K562 (cell line): ENCODE results near the gene ANKS1B. TPM values are rescaled to one million over a fixed set of nuclear protein-coding genes. Genes with fewer than 3 reads are reported as not detected.

ENCODE experiments used
- CHD2 ChIP-seq: IDR thresholded peaks from 2 replicates; pipeline ENCODE4 v1.6.1; 2011; ENCODE audit warnings: low read depth, low read length
- CLOCK ChIP-seq: fragments of 250-450 bp; sonication (Bioruptor Pico); IDR thresholded peaks from 2 replicates; pipeline ENCODE4 v1.4.0; 2020; ENCODE audit warnings: mild to moderate bottlenecking, moderate library complexity, borderline replicate concordance
- CTCF ChIP-seq, 3 experiments: IDR thresholded peaks in 2 of 3; conservative IDR thresholded peaks in 1 of 3; 2 replicates each; pipeline ENCODE4 v1.5.1; 2011 to 2012; ENCODE audit warnings: low read length in 3 of 3, mild to moderate bottlenecking in 3 of 3, control low read depth in 2 of 3, improper control_type of control experiment in 1 of 3, inconsistent platforms in 1 of 3, low read depth in 1 of 3, mixed read lengths in 1 of 3, moderate library complexity in 1 of 3; ENCODE audit not compliant: insufficient read depth in 2 of 3
- E2F8 ChIP-seq: fragments of 450-650 bp; IDR thresholded peaks from 2 replicates; pipeline ENCODE4 v1.7.1; 2018; ENCODE audit warnings: mild to moderate bottlenecking, low read depth; ENCODE audit not compliant: partially characterized antibody
- GTF2A2 ChIP-seq: IDR thresholded peaks from 2 replicates; pipeline ENCODE4 v1.6.1; 2016; ENCODE audit warnings: mild to moderate bottlenecking, missing genetic modification characterization, missing compliant biosample characterization
- LARP7 ChIP-seq: fragments of 450-650 bp; IDR thresholded peaks from 2 replicates; pipeline ENCODE4 v1.6.1; 2016
- NR1H2 ChIP-seq: sonication (generic); formaldehyde crosslinking; IDR thresholded peaks from 2 replicates; pipeline ENCODE4 v1.4.0; 2020; ENCODE audit warnings: mild to moderate bottlenecking, missing genetic modification reagents
- RAD51 ChIP-seq: fragments of 450-650 bp; IDR thresholded peaks from 2 replicates; pipeline ENCODE4 v1.7.1; 2016; ENCODE audit warnings: low read depth, mild to moderate bottlenecking, borderline replicate concordance
- SLC30A9 ChIP-seq: fragments of 250-450 bp; sonication (Bioruptor Pico); IDR thresholded peaks from 2 replicates; pipeline ENCODE4 v1.8.0; 2022; ENCODE audit warnings: mild to moderate bottlenecking, moderate library complexity
- ZFP30 ChIP-seq: fragments of 250-450 bp; sonication (Bioruptor Pico); IDR thresholded peaks from 2 replicates; pipeline ENCODE4 v1.8.0; 2022; ENCODE audit warnings: moderate library complexity, mild to moderate bottlenecking, inconsistent platforms, borderline replicate concordance
- ZNF324 ChIP-seq: fragments of 250-450 bp; sonication (Bioruptor Pico); IDR thresholded peaks from 2 replicates; pipeline ENCODE4 v1.4.0; 2020; ENCODE audit warnings: mild to moderate bottlenecking
- ZNF398 ChIP-seq: fragments of 250-450 bp; sonication (Bioruptor Pico); IDR thresholded peaks from 2 replicates; pipeline ENCODE4 v1.8.0; 2021; ENCODE audit warnings: moderate library complexity, mild to moderate bottlenecking, inconsistent platforms
- ZNF57 ChIP-seq: fragments of 450-650 bp; formaldehyde crosslinking; IDR thresholded peaks from 2 replicates; pipeline ENCODE4 v1.4.0; 2020; ENCODE audit warnings: mild to moderate bottlenecking, moderate library complexity
- ZNF583 ChIP-seq: fragments of 250-450 bp; sonication (Bioruptor Pico); IDR thresholded peaks from 2 replicates; pipeline ENCODE4 v1.4.0; 2020
- ZNF699 ChIP-seq: fragments of 250-450 bp; sonication (Bioruptor Pico); IDR thresholded peaks from 2 replicates; pipeline ENCODE4 v1.8.0; 2021; ENCODE audit warnings: mild to moderate bottlenecking, moderate library complexity; ENCODE audit not compliant: insufficient replicate concordance
- ZNF77 ChIP-seq: fragments of 250-450 bp; sonication (Bioruptor Pico); IDR thresholded peaks from 2 replicates; pipeline ENCODE4 v1.5.0; 2020
- ZNF785 ChIP-seq: fragments of 250-450 bp; sonication (Bioruptor Pico); IDR thresholded peaks from 2 replicates; pipeline ENCODE4 v1.4.0; 2020; ENCODE audit warnings: mild to moderate bottlenecking
- polyA plus RNA-seq, 8 experiments: library from polyadenylated mRNA; depleted of rRNA in 4 of 8; stranded (reverse) in 5 of 8; unstranded in 3 of 8; fragments of >200 nt; fragmentation: Nextera tagmentation in 2 of 8; fragmentation: Illumina TruSeq in 1 of 8; extraction: Ambion mirVana in 2 of 8; extraction: Trizol in 1 of 8; gene quantifications; 2 replicates each; pipeline versions ENCODE4 v1.2.1 to v1.2.3, GENCODE V29; 2011 to 2014; ENCODE audit warnings: inconsistent platforms in 1 of 8, missing spikeins in 1 of 8
- total RNA-seq, 7 experiments: library from RNA; depleted of rRNA in 6 of 7; stranded (reverse); fragments of >200 nt in 6 of 7; fragmentation: Illumina TruSeq in 2 of 7; extraction: Trizol in 2 of 7; gene quantifications; 2 replicates each; pipeline versions ENCODE4 v1.2.1 to v1.2.3, GENCODE V29; 2011 to 2021; ENCODE audit warnings: low replicate concordance in 1 of 7

ANKS1B gene
- total and polyA plus RNA-seq, 9 of the 15 experiments (the other 6 are each of a cell fraction or from before 2014, with no cell fraction given) = 0.04 to 0.47 (median 0.28) TPM; not detected in 4

GRCh38 chr12:99372257-99372920 lies 612.3 kb downstream of the ANKS1B start (continued):
- no peak for TF ChIP-seq ZNF57 (CRISPR knock-in tag)
- TF ChIP-seq GTF2A2 (tag) = no peak
- TF ChIP-seq CTCF (IDR thresholded peaks at IDR 0.05 in 2 of 3, conservative IDR thresholded peaks at IDR 0.05 in 1 of 3; ENCODE audit: insufficient read depth in 2 of 3, low read depth in 1 of 3, low read length in 3 of 3) = no peak
- TF ChIP-seq RAD51 = no peak
- no peak for TF ChIP-seq SLC30A9
- no peak for TF ChIP-seq LARP7
- no peak for TF ChIP-seq E2F8
- no peak for TF ChIP-seq ZFP30 (CRISPR knock-in tag)
- no peak for TF ChIP-seq ZNF583
- no peak for TF ChIP-seq NR1H2 (CRISPR knock-in tag)
- no peak for TF ChIP-seq ZNF324
- TF ChIP-seq ZNF398 (CRISPR knock-in tag) = no peak
- no peak for TF ChIP-seq ZNF699 (CRISPR knock-in tag)
- TF ChIP-seq CHD2 = no peak
- no peak for TF ChIP-seq ZNF785 (CRISPR knock-in tag)
- TF ChIP-seq CLOCK (CRISPR knock-in tag) = no peak
- no peak for TF ChIP-seq ZNF77
